ENCODE data around the gene CREB3L4. TPM values are rescaled to one million over a fixed set of nuclear protein-coding genes. Genes with fewer than 3 reads are reported as not detected.

The CREB3L4 gene
- total RNA-seq, 2 donors from 2014 or later = 0.66 to 14.0 TPM

- 89% methylated on average over 14 of the region's 14 CpGs; no CpG with 5 or more reads in 1 of the 2 donors for WGBS, 2 donors
- H3K27me3 ChIP-seq = no peaks in the 10 kb centered on the region
- H3K27ac ChIP-seq = no peak overlapping the region
- ATAC-seq (no peak), DNase-seq (no peak)
- TF ChIP-seq POLR2A (IDR thresholded peaks at IDR 0.05) = no peak
- TF ChIP-seq, protein P1, sequence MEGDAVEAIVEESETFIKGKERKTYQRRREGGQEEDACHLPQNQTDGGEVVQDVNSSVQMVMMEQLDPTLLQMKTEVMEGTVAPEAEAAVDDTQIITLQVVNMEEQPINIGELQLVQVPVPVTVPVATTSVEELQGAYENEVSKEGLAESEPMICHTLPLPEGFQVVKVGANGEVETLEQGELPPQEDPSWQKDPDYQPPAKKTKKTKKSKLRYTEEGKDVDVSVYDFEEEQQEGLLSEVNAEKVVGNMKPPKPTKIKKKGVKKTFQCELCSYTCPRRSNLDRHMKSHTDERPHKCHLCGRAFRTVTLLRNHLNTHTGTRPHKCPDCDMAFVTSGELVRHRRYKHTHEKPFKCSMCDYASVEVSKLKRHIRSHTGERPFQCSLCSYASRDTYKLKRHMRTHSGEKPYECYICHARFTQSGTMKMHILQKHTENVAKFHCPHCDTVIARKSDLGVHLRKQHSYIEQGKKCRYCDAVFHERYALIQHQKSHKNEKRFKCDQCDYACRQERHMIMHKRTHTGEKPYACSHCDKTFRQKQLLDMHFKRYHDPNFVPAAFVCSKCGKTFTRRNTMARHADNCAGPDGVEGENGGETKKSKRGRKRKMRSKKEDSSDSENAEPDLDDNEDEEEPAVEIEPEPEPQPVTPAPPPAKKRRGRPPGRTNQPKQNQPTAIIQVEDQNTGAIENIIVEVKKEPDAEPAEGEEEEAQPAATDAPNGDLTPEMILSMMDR (IDR thresholded peaks at IDR 0.05) = no peak
- H3K36me3 ChIP-seq (replicated peaks in 1 of 2; ENCODE audit: insufficient read depth in 1 of 2, low read depth in 2 of 2) = peaks cover 5 to 30% of the 10 kb centered on the region in 2 donors
- no peaks in the 10 kb centered on the region for H3K4me1 ChIP-seq
- intact Hi-C loops (cut with DNase I) = no loop called here
- H3K9me3 ChIP-seq = no peaks in the 10 kb centered on the region
- no peak overlapping the region for H3K4me3 ChIP-seq
These were observed 34.3 kb upstream of the CREB3L4 start for GRCh38 chr1:153933430-153933829.

- Histone ChIP-seq H3K4me3 (no peak overlapping the region), H3K9me3 (no peaks in the 10 kb centered on the region), H3K4me1 (no peaks in the 10 kb centered on the region), H3K27me3 (no peaks in the 10 kb centered on the region), H3K36me3 (replicated peaks in 1 of 2; ENCODE audit: insufficient read depth in 1 of 2, low read depth in 2 of 2) (peaks cover 5 to 30% of the 10 kb centered on the region in 2 donors), H3K27ac (no peak overlapping the region)
- intact Hi-C loops (cut with DNase I) = no loop called here
- DNase-seq (no peak), ATAC-seq (no peak)
- 89 to 94% methylated on average over 11 of the region's 11 CpGs for WGBS, 2 donors
- TF ChIP-seq, protein P1 (IDR thresholded peaks at IDR 0.05) = no peak
- no peak for TF ChIP-seq POLR2A (IDR thresholded peaks at IDR 0.05)
These were observed 33.7 kb upstream of the CREB3L4 start for GRCh38 chr1:153933955-153934354.

DNA sequence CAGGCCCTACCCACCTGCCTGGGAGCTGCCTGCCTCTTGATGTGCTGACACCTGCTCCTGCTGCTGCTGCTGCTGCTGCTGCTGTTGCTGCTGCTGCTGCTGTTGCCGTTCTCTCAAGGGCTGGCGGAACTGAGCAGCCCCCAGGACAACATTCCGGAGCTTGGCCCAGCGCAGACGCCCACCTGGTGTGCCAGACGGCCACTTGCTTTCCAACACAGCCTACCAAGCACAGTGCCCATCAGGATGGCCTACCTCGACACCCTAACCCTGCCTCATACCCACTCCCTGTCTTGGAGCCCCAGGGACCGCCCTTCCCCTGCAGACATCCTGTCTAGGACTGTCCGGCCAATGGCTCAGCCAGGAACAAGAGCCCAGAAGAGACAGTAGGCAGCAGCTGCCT is 33.0 kb upstream of the CREB3L4 start:
- Histone ChIP-seq H3K27me3 (no peaks in the 10 kb centered on the region), H3K36me3 (replicated peaks in 1 of 2; ENCODE audit: insufficient read depth in 1 of 2, low read depth in 2 of 2) (peaks cover 5 to 31% of the 10 kb centered on the region in 2 donors), H3K9me3 (no peaks in the 10 kb centered on the region), H3K4me3 (no peak overlapping the region), H3K4me1 (no peaks in the 10 kb centered on the region), H3K27ac (no peak overlapping the region)
- ATAC-seq (no peak), DNase-seq (no peak)
- intact Hi-C loops (cut with DNase I) = no loop called here
- 95 to 97% methylated on average over 7 to 9 of the region's 9 CpGs for WGBS, 2 donors
- TF ChIP-seq, protein P1 (IDR thresholded peaks at IDR 0.05) = no peak
- no peak for TF ChIP-seq POLR2A (IDR thresholded peaks at IDR 0.05)

DNA sequence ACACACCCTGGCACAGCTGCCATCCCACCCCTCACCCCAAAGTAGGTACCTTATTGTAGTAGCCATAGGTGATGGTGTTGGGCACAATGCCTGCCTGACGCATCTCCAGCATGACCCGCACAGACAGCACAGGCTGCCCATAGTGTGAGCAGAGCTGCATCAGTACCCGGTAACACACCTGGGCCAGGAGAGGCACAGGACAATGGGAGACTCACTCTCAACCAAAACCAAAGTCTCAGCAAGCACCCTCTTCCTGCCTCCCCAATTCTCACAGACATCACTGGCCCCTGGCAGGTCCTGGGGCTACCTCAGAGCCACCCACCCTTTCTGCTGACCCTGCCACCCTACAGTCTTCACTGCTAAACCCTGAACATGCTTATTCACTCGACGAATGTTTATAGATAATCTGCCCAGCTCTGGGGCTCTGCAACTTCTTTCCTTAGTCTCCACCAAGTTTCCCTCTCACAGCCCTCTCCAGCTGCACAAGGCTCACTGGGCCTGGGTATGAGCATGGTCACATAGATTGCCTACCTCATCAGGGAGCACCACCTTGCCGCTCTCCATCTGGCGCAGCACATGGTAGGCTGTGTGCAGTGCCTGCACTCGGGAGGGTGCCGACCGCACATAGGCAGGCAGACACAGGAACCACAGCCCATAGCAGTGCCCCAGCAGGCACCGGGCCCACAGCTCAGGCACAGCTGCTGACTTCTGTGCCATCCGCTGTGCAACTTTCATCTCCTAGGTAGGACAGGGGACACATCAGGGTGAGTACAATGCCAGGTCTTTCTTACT is 31.5 kb upstream of the CREB3L4 start:
- intact Hi-C loops (cut with DNase I) = no loop called here
- no peaks in the 10 kb centered on the region for H3K4me1 ChIP-seq
- no peak overlapping the region for H3K27ac ChIP-seq
- no peak for DNase-seq
- TF ChIP-seq, protein P1 (IDR thresholded peaks at IDR 0.05) = no peak
- no peak for TF ChIP-seq POLR2A (IDR thresholded peaks at IDR 0.05)
- WGBS, 2 donors = 90 to 96% methylated on average over 5 to 12 of the region's 12 CpGs
- peaks cover 8 to 28% of the 10 kb centered on the region in 2 donors for H3K36me3 ChIP-seq (replicated peaks in 1 of 2; ENCODE audit: insufficient read depth in 1 of 2, low read depth in 2 of 2)
- no peaks in the 10 kb centered on the region for H3K9me3 ChIP-seq
- H3K4me3 ChIP-seq = no peak overlapping the region
- no peaks in the 10 kb centered on the region for H3K27me3 ChIP-seq
- no peak for ATAC-seq

DNA sequence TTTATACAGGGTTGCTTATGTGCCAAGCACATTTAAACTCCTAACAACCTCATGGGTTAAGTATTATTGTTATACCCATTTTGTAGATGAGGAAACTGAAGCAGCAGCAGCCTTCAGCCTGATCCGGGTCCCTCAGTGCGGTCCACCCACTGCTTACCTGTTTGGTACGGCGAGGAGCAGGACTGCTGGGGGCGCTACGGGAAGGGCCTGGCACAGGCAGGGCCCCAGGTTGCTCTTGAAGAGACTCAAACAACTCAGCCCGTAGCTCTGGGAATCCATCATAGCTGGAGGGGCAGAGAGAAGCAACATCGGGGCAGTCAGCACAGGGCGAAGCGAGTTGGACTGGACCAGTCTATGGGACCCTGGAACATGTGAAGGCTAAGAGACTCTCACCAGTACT is 30.4 kb upstream of the CREB3L4 start:
- DNase-seq (no peak), ATAC-seq (no peak)
- Histone ChIP-seq H3K27ac (no peak overlapping the region), H3K36me3 (replicated peaks in 1 of 2; ENCODE audit: insufficient read depth in 1 of 2, low read depth in 2 of 2) (peaks cover 8 to 26% of the 10 kb centered on the region in 2 donors), H3K9me3 (no peaks in the 10 kb centered on the region), H3K27me3 (no peaks in the 10 kb centered on the region), H3K4me1 (no peaks in the 10 kb centered on the region), H3K4me3 (no peak overlapping the region)
- TF ChIP-seq, protein P1 (IDR thresholded peaks at IDR 0.05) = no peak
- TF ChIP-seq POLR2A (IDR thresholded peaks at IDR 0.05) = no peak
- intact Hi-C loops (cut with DNase I) = no loop called here
- WGBS, 2 donors = 96 to 97% methylated on average over 4 to 10 of the region's 10 CpGs
